ENCODE measurements around the gene SMARCD1. TPM values are rescaled to one million over a fixed set of nuclear protein-coding genes. Genes with fewer than 3 reads are reported as not detected.

SMARCD1 gene
- total RNA-seq, 1 donor from 2014 or later, result 112 TPM

GRCh38 chr12:50041962-50042361, 43.2 kb upstream of the SMARCD1 start:
- DNase-seq (ENCODE audit: low spot score in 2 of 2, unreplicated experiment in 2 of 2), result no peak
- H3K9me3 Mint-ChIP-seq, result no peaks in the 10 kb centered on the region

DNA sequence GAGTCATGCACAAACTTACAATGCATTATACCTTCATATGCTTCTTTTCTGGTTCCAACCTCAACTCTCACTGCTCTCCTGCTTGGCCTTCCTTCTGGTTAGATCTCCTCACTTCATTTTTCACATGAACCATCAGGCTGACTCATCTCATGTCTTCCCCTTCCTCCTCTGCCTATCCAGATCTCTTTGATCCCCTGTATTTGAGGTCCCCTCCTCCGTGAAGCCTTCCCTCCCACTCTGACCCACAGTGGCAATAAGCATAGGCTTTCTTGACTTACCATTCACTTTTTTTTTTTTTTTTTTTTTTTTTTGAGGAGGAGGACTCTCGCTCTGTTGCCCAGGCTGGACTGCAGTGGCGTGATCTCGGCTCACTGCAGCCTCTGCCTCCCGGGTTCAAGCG, 42.4 kb upstream of the SMARCD1 start:
- H3K36me3 Mint-ChIP-seq, result no peaks in the 10 kb centered on the region
- no peaks in the 10 kb centered on the region for H3K27me3 Mint-ChIP-seq (ENCODE audit: low read depth)
- H3K4me1 Mint-ChIP-seq, result peaks cover 20% of the 10 kb centered on the region
- H3K4me3 Mint-ChIP-seq, result no peak overlapping the region
- no peak for DNase-seq (ENCODE audit: low spot score in 2 of 2, unreplicated experiment in 2 of 2)
- H3K9me3 Mint-ChIP-seq, result no peaks in the 10 kb centered on the region
- no peak overlapping the region for H3K27ac Mint-ChIP-seq
- TF ChIP-seq CTCF (IDR thresholded peaks at IDR 0.05; ENCODE audit: unreplicated experiment), result no peak

More at GRCh38 chr12:50041962-50042361, 43.2 kb upstream of the SMARCD1 start:
- Mint-ChIP-seq H3K27me3 (ENCODE audit: low read depth) (no peaks in the 10 kb centered on the region), H3K27ac (no peak overlapping the region), H3K36me3 (no peaks in the 10 kb centered on the region), H3K4me1 (peaks cover 20% of the 10 kb centered on the region), H3K4me3 (no peak overlapping the region)
- TF ChIP-seq CTCF (IDR thresholded peaks at IDR 0.05; ENCODE audit: unreplicated experiment), result no peak

DNA sequence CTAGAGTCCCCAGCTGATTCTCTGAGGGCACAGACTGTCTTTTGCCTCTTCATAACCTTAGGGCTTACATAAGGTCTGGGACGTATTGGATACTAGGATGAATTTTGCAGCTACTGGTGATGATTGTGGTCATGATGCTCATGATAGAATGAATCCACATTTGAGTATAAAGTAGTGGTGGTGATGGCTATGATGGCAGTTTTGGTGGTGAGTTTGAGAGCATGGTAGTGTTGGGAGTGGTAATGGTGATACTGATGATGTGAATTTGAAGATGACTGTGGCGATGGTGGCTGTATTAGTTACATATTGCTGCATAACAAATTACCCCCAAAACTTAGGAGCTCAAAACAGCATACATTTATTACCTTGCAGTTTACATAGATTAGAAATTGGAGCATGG, 41.8 kb upstream of the SMARCD1 start:
- TF ChIP-seq CTCF (IDR thresholded peaks at IDR 0.05; ENCODE audit: unreplicated experiment), result no peak
- no peaks in the 10 kb centered on the region for H3K36me3 Mint-ChIP-seq
- no peak for DNase-seq (ENCODE audit: low spot score in 2 of 2, unreplicated experiment in 2 of 2)
- H3K27ac Mint-ChIP-seq, result no peak overlapping the region
- H3K4me1 Mint-ChIP-seq, result peaks cover 20% of the 10 kb centered on the region
- no peaks in the 10 kb centered on the region for H3K27me3 Mint-ChIP-seq (ENCODE audit: low read depth)
- H3K4me3 Mint-ChIP-seq, result no peak overlapping the region
- H3K9me3 Mint-ChIP-seq, result no peaks in the 10 kb centered on the region

GRCh38 chr12:50043854-50044253, 41.3 kb upstream of the SMARCD1 start:
- Mint-ChIP-seq H3K9me3 (no peaks in the 10 kb centered on the region), H3K27me3 (ENCODE audit: low read depth) (no peaks in the 10 kb centered on the region), H3K27ac (no peak overlapping the region), H3K36me3 (no peaks in the 10 kb centered on the region), H3K4me3 (no peak overlapping the region), H3K4me1 (peaks cover 19% of the 10 kb centered on the region)
- no peak for DNase-seq (ENCODE audit: low spot score in 2 of 2, unreplicated experiment in 2 of 2)
- TF ChIP-seq CTCF (IDR thresholded peaks at IDR 0.05; ENCODE audit: unreplicated experiment), result no peak

GRCh38 chr12:50047693-50048250, 37.4 kb upstream of the SMARCD1 start:
- H3K27ac Mint-ChIP-seq, result no peak overlapping the region
- H3K9me3 Mint-ChIP-seq, result no peaks in the 10 kb centered on the region
- no peak overlapping the region for H3K4me3 Mint-ChIP-seq
- peaks cover 25% of the 10 kb centered on the region for H3K4me1 Mint-ChIP-seq
- peaks cover 14% of the 10 kb centered on the region for H3K27me3 Mint-ChIP-seq (ENCODE audit: low read depth)
- no peak for DNase-seq (ENCODE audit: low spot score in 2 of 2, unreplicated experiment in 2 of 2)
- TF ChIP-seq CTCF (IDR thresholded peaks at IDR 0.05; ENCODE audit: unreplicated experiment), result no peak
- no peaks in the 10 kb centered on the region for H3K36me3 Mint-ChIP-seq

Measured in mesothelial cell of epicardium (in vitro differentiated cells).